Fibroblast of skin of scalp (primary cell): Measurements from ENCODE around the gene CADM1.

Source experiments
- DNase-seq: peaks from one replicate; pipeline ENCODE4 v3.0.0-alpha.2; 2013

CADM1 gene

GRCh38 chr11:115349335-115350017, 154.7 kb downstream of the CADM1 start:
- DNase-seq = no peak

- no peak for DNase-seq
Observed at GRCh38 chr11:115348416-115348815, 155.8 kb downstream of the CADM1 start.

- DNase-seq = no peak
Observed at GRCh38 chr11:115347106-115347505, 157.1 kb downstream of the CADM1 start.

- no peak for DNase-seq
Observed at GRCh38 chr11:115345840-115346239, 158.4 kb downstream of the CADM1 start.

GRCh38 chr11:115345361-115345760, 158.9 kb downstream of the CADM1 start:
- no peak for DNase-seq

- DNase-seq = no peak
Observed at GRCh38 chr11:115344846-115345245, 159.4 kb downstream of the CADM1 start.

- DNase-seq = no peak
Observed at GRCh38 chr11:115342142-115342541, 162.1 kb downstream of the CADM1 start.

GRCh38 chr11:115340874-115341273, 163.3 kb downstream of the CADM1 start:
- DNase-seq = no peak

- no peak for DNase-seq
Observed at GRCh38 chr11:115338476-115338875, 165.7 kb downstream of the CADM1 start.

GRCh38 chr11:115334932-115335788, 169.1 kb downstream of the CADM1 start:
- DNase-seq = peak; percentile 51

- DNase-seq = no peak
Observed at GRCh38 chr11:115333949-115334348, 170.3 kb downstream of the CADM1 start.

GRCh38 chr11:115333121-115333520, 171.1 kb downstream of the CADM1 start:
- DNase-seq = peak; percentile 54

- DNase-seq = no peak
Observed at GRCh38 chr11:115330684-115331482, 173.3 kb downstream of the CADM1 start.

- no peak for DNase-seq
Observed at GRCh38 chr11:115326526-115326925, 177.7 kb downstream of the CADM1 start.

- DNase-seq = no peak
Observed at GRCh38 chr11:115325523-115325922, 178.7 kb downstream of the CADM1 start.

- peak; percentile 74 for DNase-seq
Observed at GRCh38 chr11:115324581-115325432, 179.4 kb downstream of the CADM1 start.

GRCh38 chr11:115322553-115323203, 181.5 kb downstream of the CADM1 start:
- no peak for DNase-seq

- peak; percentile 65 for DNase-seq
Observed at GRCh38 chr11:115321605-115322289, 182.5 kb downstream of the CADM1 start.

GRCh38 chr11:115317277-115318185, 186.7 kb downstream of the CADM1 start:
- DNase-seq = peak; percentile 53

GRCh38 chr11:115316696-115317095, 187.5 kb downstream of the CADM1 start:
- DNase-seq = no peak
